ENCODE measurements around the gene FAM13A. TPM values are rescaled to one million over a fixed set of nuclear protein-coding genes. Genes with fewer than 3 reads are reported as not detected.

Gene FAM13A
- total RNA-seq, 1 donor from 2014 or later: 40.3 TPM

- DNase-seq (ENCODE audit: low spot score): no peak
- TF ChIP-seq EZH2 (IDR thresholded peaks at IDR 0.05) (no peak), CTCF (IDR thresholded peaks at IDR 0.05) (no peak), EZH2phosphoT487 (IDR thresholded peaks at IDR 0.05) (no peak)
- Histone ChIP-seq H3K9me3 (ENCODE audit: low read depth) (no peaks in the 10 kb centered on the region), H3K4me2 (no peak overlapping the region), H3K4me3 (no peak overlapping the region), H3K9ac (no peak overlapping the region), H2AFZ (replicated peaks) (no peak overlapping the region), H3K27ac (no peak overlapping the region), H3K36me3 (no peaks in the 10 kb centered on the region), H3K79me2 (ENCODE audit: low read depth) (no peaks in the 10 kb centered on the region), H3F3A (ENCODE audit: low read depth) (no peaks in the 10 kb centered on the region), H3K4me1 (no peaks in the 10 kb centered on the region), H4K20me1 (ENCODE audit: low read depth) (peaks cover 4% of the 10 kb centered on the region), H3K27me3 (no peaks in the 10 kb centered on the region)
- Mint-ChIP-seq H3K9me3 (no peaks in the 10 kb centered on the region), H3K4me3 (no peak overlapping the region), H3K4me1 (no peaks in the 10 kb centered on the region), H3K27me3 (ENCODE audit: insufficient read depth, low read depth) (no peaks in the 10 kb centered on the region), H3K27ac (no peak overlapping the region), H3K36me3 (no peaks in the 10 kb centered on the region)
Observed at GRCh38 chr4:88807499-88807898, 249.5 kb downstream of the FAM13A start.

GRCh38 chr4:88804234-88804633, 252.8 kb downstream of the FAM13A start:
- H3K79me2 ChIP-seq (ENCODE audit: low read depth): no peaks in the 10 kb centered on the region
- no peak for TF ChIP-seq EZH2phosphoT487 (IDR thresholded peaks at IDR 0.05)
- TF ChIP-seq EZH2 (IDR thresholded peaks at IDR 0.05): no peak
- TF ChIP-seq CTCF (IDR thresholded peaks at IDR 0.05): no peak

GRCh38 chr4:88803600-88804096, 253.3 kb downstream of the FAM13A start:
- peaks cover 2% of the 10 kb centered on the region for H3K27me3 Mint-ChIP-seq (ENCODE audit: insufficient read depth, low read depth)

More at GRCh38 chr4:88804234-88804633, 252.8 kb downstream of the FAM13A start:
- no peak for DNase-seq (ENCODE audit: low spot score)
- no peak overlapping the region for H3K9ac ChIP-seq
- no peaks in the 10 kb centered on the region for H3K4me1 Mint-ChIP-seq
- no peak overlapping the region for H3K27ac Mint-ChIP-seq
- no peaks in the 10 kb centered on the region for H3K9me3 ChIP-seq (ENCODE audit: low read depth)
- H3K27me3 Mint-ChIP-seq (ENCODE audit: insufficient read depth, low read depth): peaks cover 2% of the 10 kb centered on the region
- H3F3A ChIP-seq (ENCODE audit: low read depth): no peaks in the 10 kb centered on the region
- H3K36me3 Mint-ChIP-seq: peaks cover 5% of the 10 kb centered on the region
- H2AFZ ChIP-seq (replicated peaks): no peak overlapping the region
- no peak overlapping the region for H3K4me2 ChIP-seq
- no peaks in the 10 kb centered on the region for H3K9me3 Mint-ChIP-seq
- no peaks in the 10 kb centered on the region for H3K36me3 ChIP-seq
- H3K4me1 ChIP-seq: no peaks in the 10 kb centered on the region
- no peak overlapping the region for H3K27ac ChIP-seq
- H3K4me3 ChIP-seq: no peak overlapping the region
- no peaks in the 10 kb centered on the region for H3K27me3 ChIP-seq
- H3K4me3 Mint-ChIP-seq: no peak overlapping the region
- no peaks in the 10 kb centered on the region for H4K20me1 ChIP-seq (ENCODE audit: low read depth)

More at GRCh38 chr4:88803600-88804096, 253.3 kb downstream of the FAM13A start:
- Histone ChIP-seq H3K9ac (no peak overlapping the region), H3K4me1 (no peaks in the 10 kb centered on the region), H3F3A (ENCODE audit: low read depth) (no peaks in the 10 kb centered on the region), H3K4me2 (no peak overlapping the region), H3K79me2 (ENCODE audit: low read depth) (no peaks in the 10 kb centered on the region), H3K36me3 (no peaks in the 10 kb centered on the region), H3K27ac (no peak overlapping the region), H3K4me3 (no peak overlapping the region), H3K9me3 (ENCODE audit: low read depth) (no peaks in the 10 kb centered on the region), H3K27me3 (no peaks in the 10 kb centered on the region), H2AFZ (replicated peaks) (no peak overlapping the region), H4K20me1 (ENCODE audit: low read depth) (no peaks in the 10 kb centered on the region)
- H3K4me3 Mint-ChIP-seq: no peak overlapping the region
- DNase-seq (ENCODE audit: low spot score): no peak
- peaks cover under 1% of the 10 kb centered on the region for H3K4me1 Mint-ChIP-seq
- TF ChIP-seq EZH2phosphoT487 (IDR thresholded peaks at IDR 0.05): no peak
- no peak for TF ChIP-seq EZH2 (IDR thresholded peaks at IDR 0.05)
- TF ChIP-seq CTCF (IDR thresholded peaks at IDR 0.05): no peak
- H3K36me3 Mint-ChIP-seq: peaks cover 5% of the 10 kb centered on the region
- no peak overlapping the region for H3K27ac Mint-ChIP-seq
- no peaks in the 10 kb centered on the region for H3K9me3 Mint-ChIP-seq

Measured in neural progenitor cell (in vitro differentiated cells).